Islet of Langerhans (tissue), 1 donor: Measurements from ENCODE around the gene KDM3B.
"Not testable (repeated sequence)": the region's sequence is repeated elsewhere in the genome, so short reads cannot be mapped to it uniquely, and the experiment has no call there.

Experiments
- FAIRE-seq: peaks from one replicate; lab custom pipeline; 2011; peaks lifted over from hg19 to GRCh38; lab: Jason Lieb, UNC

Gene KDM3B

DNA sequence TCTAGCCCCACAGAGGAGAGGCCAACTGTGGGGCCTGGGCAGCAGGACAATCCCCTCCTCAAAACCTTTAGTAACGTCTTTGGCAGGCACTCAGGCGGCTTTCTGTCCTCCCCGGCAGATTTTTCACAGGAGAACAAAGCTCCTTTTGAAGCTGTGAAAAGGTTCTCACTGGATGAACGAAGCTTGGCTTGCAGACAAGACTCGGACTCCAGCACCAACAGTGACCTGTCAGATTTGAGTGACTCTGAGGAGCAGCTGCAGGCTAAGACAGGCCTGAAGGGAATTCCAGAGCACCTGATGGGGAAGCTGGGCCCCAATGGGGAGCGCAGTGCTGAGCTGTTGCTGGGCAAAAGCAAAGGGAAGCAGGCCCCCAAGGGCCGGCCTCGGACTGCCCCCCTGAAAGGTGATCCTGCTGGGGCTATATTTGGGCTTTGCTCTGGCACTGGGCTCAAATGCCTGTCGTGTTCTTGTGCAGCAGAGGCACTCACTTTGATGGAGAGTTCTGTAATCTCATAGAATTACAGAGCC lies 39.4 kb downstream of the KDM3B start:
- FAIRE-seq, result no peak

DNA sequence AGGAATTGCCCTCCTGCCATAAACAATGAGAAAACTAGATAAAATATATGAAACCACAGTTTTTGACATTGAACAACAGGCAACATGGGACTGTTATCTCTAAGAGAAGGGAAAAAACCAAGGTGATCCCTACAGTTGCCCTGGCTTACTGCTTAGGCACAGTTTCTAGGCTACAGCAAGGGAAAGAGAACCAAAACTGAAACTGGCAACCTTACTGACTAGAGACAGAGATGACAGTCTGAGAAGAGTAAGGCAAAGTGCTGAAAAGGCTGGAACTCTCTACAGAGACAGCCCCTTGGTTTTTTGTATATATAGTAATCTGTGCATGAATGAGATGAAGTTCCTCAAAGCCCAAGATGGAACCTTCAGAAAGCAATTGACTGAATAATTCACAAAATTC lies 50.2 kb downstream of the KDM3B start:
- no peak for FAIRE-seq

DNA sequence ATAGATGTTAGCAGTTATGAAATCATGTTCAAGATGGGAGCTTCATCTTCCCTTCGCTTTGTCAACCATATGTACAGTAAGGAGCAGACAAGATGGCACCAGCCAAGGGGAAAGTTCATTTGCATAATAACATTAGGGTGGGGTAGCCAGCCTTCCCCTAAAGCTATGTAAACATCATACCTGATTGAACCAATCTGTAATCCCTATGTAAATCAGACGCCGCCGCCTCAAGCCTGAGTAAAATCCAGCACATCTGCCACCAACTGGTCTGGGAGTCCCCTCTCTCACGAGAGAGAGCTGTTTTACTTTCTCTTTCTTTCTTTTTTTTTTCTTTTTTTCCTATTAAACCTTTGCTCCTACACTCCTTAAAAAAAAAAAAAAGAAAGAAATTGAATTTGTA lies 55.5 kb downstream of the KDM3B start:
- FAIRE-seq, result peak; percentile 86

DNA sequence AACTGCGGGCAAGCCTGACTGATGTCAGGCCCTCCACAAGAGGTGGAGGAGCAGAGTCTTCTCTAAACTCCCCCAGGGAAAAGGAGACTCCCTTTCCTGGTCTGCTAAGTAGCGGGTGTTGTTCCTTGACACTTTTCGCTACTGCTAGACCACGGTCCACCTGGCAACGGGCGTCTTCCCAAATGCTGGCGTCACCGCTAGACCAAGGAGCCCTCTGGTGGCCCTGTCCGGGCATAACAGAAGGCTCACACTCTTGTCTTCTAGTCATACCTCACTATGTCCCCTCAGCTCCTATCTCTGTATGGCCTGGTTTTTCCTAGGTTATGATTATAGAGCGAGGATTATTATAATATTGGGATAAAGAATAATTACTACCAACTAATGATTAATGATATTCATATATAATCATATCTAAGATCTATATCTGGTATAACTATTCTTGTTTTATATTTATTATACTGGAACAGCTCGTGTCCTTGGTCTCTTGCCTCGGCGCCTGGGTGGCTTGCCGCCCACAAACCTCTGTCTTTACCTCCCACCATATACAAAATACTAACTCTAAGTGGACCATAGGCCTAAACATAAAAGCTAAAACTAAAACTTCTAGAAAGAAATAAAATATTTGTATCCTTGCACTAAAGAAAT lies 58.6 kb downstream of the KDM3B start:
- not testable (repeated sequence) for FAIRE-seq

DNA sequence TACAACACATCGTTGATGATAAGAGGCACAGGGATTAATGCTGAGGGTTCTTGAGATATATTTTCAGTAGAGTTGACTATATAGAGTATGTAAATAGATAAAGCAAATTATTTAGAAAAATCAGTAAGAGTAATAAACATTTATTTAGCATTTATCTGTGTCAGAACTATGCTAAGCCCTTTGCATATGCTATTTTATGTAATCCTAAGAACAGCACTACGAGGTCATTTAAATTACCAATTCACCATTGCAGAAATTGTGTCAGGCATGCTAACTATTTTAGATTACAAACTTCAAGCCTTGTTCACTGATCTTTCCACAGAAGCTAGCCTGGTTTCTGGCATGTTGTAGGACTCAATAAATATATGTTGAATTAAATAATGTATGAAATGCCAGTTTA lies 66.0 kb downstream of the KDM3B start:
- FAIRE-seq, result no peak

DNA sequence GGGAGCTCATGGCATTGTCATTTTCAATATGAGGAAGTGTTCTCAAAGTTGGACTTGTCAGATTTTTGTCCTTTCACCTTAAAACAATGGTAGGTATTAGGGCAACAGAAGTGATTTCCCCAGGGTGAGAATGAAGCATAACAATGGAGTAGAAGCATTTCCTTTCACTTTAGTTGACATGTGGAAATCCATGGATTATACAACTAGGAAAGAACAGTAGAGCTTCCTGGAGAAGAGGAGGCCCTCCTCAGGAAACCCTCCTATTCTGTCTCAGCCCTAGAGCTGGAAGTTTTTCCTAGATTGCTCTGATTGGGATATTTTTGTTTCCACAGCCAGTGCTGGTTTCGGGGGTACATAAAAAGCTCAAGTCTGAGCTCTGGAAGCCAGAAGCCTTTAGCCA lies 72.6 kb downstream of the KDM3B start:
- no peak for FAIRE-seq

DNA sequence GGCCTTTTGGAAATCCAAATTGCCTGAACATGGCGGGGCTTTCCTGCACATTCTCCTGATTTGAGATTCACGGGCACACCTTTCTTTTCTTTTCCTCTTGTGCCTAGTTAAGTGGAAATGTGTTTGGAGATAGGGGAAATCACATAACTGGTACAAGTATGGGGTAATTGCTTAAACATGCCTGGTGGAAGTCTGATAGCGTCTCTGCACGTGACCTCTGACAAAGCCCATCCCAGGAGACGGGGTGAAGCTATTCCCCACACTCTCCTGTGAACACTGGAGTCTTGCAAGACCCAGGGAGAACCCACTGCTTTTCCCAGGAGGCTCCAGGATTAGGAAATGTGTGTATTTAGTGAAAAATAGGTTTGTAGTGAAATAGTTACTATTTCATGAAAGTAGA lies 83.5 kb downstream of the KDM3B start:
- no peak for FAIRE-seq

DNA sequence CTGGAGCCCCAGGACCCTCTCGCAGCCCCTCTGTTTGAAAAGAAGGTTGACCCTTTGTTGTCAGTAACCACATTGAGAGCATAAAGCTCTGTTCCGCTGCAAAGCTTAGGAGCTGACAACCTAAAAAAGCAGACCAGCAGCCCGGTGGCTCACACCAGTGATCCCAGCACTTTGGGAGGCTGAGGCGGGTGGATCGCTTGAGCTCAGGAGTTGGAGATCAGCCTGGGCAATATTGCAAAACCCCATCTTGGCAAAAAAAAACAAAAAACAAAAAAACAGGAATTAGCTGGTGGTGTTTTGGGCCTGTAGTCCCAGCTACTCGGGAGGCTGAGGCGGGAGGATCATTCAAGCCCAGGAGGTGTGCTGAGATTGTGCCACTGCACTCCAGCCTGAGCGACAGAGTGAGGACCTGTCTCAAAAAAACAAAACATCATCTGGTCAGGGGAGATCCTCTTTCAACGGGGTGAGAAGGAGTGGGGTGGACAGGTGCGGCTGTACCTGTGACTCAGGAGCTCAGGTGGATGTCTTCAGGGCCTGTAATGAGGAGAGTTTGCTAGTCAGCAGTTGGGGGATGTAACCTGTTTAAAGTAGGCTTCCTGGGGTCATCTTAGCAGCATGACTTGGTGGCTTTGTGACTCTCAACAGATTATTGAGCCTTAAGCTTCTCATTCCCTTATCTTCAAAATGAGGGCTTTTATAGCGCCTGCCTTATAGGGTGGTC lies 85.7 kb downstream of the KDM3B start:
- no peak for FAIRE-seq

DNA sequence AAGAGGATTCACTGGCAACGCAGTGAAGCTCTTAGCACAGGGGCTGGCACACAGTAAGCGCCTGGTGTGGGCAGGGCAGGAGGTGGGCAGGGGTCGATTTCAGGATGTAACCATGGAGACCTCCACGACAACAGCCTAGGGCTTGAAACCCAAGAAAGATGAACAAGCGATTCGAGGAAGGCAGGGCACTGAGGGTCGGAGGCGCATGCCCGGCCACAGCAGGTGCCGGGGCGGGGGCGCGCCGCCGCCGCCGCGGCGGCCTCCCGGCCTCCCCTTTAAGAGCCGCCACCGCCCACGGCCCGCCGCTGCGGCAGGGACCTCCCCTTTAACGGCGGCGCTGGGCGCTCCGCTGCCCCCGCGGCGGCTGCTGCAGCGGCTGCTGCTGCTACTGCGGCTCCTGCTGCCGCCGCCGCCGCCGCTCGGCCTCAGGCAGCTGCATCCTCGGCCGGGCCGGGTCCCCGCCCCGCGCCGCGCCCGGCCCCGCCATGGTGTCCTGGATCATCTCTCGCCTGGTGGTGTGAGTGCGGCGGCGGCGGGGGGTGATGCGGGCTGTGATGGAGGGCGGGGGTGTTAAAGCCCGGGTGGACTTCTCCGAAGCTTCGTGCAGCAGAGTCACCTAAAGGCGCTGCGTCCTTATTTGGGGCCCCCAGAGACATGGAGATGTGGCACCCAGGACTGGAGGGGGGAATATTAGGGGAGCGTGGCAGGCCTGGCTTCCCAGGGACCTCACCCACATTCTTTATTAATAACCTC lies 86.4 kb downstream of the KDM3B start, which contains the start of gene REEP2:
TSS of gene REEP2 (plus strand) at position 334 of the 753 bp plus-strand sequence. CDS start at position 486, 152 bp downstream.
- FAIRE-seq, result no peak

DNA sequence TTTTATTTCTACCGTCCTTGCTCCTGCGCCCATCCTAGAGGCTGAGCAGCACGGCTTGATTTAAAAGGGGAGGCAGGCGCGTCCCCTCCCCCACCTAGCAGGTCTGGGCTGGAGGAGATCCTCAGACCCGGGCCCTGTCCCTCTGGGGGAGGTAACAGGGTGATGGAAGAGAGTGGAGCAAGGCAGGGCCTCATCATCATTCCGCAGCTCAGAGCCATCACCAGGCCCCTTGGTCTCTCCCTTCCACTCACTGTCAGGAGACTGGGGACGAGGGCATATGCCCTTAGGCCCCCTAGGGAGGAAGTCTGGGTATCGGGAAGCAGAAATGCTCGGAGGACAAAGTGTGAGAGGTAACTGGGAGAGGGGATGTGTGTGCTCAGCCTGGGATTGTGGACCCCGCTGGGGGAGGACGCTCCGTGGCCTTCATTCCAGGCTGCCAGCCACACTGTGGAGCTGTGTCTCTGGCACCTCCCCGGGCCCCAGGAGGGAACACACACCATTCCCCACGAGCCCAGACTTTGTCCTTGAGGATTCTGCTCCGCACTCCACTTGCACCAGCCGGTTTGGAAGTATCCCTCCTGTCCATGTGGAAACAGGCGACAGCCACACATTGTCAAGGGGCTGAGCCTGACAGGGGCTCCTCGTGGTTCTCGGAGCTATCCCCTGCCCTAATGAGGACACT lies 87.1 kb downstream of the KDM3B start:
- FAIRE-seq, result no peak

- FAIRE-seq, result no peak
Observed at GRCh38 chr5:138440159-138441073, 87.9 kb downstream of the KDM3B start.

DNA sequence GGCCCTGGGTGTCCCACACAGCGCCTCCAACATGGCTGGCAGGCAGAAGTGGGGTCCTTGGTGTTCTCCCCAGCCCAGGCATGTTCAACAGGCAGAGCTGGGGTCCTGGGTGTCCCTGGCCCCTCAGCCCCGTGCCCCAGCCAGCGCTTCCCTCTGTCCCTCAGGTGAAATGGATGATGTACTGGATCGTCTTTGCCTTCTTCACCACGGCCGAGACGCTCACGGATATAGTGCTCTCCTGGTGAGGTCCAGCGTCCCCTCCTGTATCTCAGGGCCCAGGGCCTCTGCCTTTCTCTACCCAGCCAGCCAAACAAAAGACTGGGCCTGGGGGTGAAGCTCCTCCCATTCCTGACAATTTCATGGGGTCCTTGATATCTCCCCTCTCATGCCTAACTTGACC lies 88.7 kb downstream of the KDM3B start:
- no peak for FAIRE-seq

GRCh38 chr5:138444078-138444773 lies 91.7 kb downstream of the KDM3B start:
- no peak for FAIRE-seq

DNA sequence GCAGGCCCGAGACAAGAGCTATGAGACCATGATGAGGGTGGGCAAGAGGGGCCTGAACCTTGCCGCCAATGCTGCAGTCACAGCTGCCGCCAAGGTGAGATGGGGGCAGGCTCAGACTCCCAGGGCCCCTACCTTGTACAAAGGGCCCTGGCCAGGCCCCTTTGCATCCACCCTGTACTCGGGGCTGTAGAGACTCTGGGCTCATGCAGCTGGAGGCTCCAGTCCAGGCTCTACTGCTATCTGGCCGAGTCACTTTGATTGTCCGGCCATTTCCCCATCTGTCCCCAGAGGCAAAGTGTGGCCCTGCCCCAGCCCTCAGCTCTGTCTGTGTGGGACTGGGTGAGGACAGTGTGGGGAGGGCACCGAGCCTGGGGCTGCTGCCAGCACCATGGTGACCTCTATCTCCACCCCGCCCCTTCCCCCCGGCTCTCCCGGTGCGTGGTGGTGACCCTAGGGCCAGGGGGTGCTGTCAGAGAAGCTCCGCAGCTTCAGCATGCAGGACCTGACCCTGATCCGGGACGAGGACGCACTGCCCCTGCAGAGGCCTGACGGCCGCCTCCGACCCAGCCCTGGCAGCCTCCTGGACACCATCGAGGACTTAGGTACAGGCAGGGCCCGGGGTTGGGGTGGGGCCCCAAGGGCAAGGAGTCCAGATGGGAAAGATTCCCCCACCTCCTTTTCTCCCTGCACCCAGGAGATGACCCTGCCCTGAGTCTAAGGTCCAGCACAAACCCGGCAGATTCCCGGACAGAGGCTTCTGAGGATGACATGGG lies 92.5 kb downstream of the KDM3B start:
- FAIRE-seq, result no peak

GRCh38 chr5:138445547-138446271 lies 93.2 kb downstream of the KDM3B start:
- no peak for FAIRE-seq

GRCh38 chr5:138448070-138448469 lies 95.6 kb downstream of the KDM3B start:
- no peak for FAIRE-seq

- no peak for FAIRE-seq
Observed at GRCh38 chr5:138448481-138449398, 96.3 kb downstream of the KDM3B start.
